Ishikawa (cell line): ENCODE results near the gene NDRG2.

Experiments
- CEBPB ChIP-seq: IDR thresholded peaks from 2 replicates; pipeline ENCODE4 v1.6.1; 2012
- EGR1 ChIP-seq: IDR thresholded peaks from 2 replicates; pipeline ENCODE4 v1.6.1; 2012
- EP300 ChIP-seq: IDR thresholded peaks from 2 replicates; pipeline ENCODE4 v1.6.1; 2012; ENCODE audit warnings: borderline replicate concordance
- FOXM1 ChIP-seq: IDR thresholded peaks from 2 replicates; pipeline ENCODE4 v1.6.1; 2012; ENCODE audit warnings: low read depth, borderline replicate concordance
- MAX ChIP-seq: IDR thresholded peaks from 2 replicates; pipeline ENCODE4 v1.6.1; 2012
- NFIC ChIP-seq: IDR thresholded peaks from 2 replicates; pipeline ENCODE4 v1.6.1; 2012
- TCF12 ChIP-seq: IDR thresholded peaks from 2 replicates; pipeline ENCODE4 v1.6.1; 2012; ENCODE audit warnings: low read depth
- TF ChIP-seq, protein P1 (sequence below): IDR thresholded peaks from 2 replicates; pipeline ENCODE4 v1.6.1; 2012; ENCODE audit warnings: low read depth, mild to moderate bottlenecking

DNA sequence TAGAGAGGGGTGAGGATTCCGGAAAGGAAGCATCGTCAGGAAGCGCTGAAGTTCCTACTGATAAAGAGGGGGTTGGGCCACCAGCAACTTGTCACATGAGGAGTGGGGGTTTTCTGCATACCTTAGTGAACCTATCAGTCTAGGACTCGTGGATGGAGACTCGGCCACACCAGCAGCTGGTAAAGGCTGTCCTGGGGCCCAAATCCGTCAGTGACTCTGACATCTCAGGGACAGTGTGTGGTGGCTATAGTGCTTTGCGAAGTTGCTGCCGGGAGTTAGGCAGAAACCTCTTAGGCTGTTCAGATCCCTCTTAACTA, 53.2 kb downstream of the NDRG2 start:
- TF ChIP-seq CEBPB = no peak
- no peak for TF ChIP-seq EGR1
- TF ChIP-seq, protein P1, sequence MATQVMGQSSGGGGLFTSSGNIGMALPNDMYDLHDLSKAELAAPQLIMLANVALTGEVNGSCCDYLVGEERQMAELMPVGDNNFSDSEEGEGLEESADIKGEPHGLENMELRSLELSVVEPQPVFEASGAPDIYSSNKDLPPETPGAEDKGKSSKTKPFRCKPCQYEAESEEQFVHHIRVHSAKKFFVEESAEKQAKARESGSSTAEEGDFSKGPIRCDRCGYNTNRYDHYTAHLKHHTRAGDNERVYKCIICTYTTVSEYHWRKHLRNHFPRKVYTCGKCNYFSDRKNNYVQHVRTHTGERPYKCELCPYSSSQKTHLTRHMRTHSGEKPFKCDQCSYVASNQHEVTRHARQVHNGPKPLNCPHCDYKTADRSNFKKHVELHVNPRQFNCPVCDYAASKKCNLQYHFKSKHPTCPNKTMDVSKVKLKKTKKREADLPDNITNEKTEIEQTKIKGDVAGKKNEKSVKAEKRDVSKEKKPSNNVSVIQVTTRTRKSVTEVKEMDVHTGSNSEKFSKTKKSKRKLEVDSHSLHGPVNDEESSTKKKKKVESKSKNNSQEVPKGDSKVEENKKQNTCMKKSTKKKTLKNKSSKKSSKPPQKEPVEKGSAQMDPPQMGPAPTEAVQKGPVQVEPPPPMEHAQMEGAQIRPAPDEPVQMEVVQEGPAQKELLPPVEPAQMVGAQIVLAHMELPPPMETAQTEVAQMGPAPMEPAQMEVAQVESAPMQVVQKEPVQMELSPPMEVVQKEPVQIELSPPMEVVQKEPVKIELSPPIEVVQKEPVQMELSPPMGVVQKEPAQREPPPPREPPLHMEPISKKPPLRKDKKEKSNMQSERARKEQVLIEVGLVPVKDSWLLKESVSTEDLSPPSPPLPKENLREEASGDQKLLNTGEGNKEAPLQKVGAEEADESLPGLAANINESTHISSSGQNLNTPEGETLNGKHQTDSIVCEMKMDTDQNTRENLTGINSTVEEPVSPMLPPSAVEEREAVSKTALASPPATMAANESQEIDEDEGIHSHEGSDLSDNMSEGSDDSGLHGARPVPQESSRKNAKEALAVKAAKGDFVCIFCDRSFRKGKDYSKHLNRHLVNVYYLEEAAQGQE = no peak
- TF ChIP-seq TCF12 = no peak
- no peak for TF ChIP-seq FOXM1
- TF ChIP-seq NFIC = no peak
- TF ChIP-seq MAX = no peak
- TF ChIP-seq EP300 = no peak
